Neural progenitor cell (in vitro differentiated cells): ENCODE data around the gene ADSS1. TPM values are rescaled to one million over a fixed set of nuclear protein-coding genes. Genes with fewer than 3 reads are reported as not detected.
A peak's percentile ranks its signal among the peaks of the same experiment; 100 is the strongest.

Experiments used
- DNase-seq: peaks from one replicate; pipeline ENCODE4 v3.0.0-alpha.2; 2016; ENCODE audit warnings: low spot score
- H2AFZ ChIP-seq: fragments of 200-600 bp; sonication (generic); replicated peaks from 2 replicates; pipeline ENCODE4 v1.6.1; 2016; ENCODE audit warnings: antibody characterized with exemption
- H3F3A ChIP-seq: fragments of 200-600 bp; sonication (generic); 2 replicates; pipeline ENCODE4 v1.6.1; 2016; ENCODE audit warnings: antibody characterized with exemption, low read depth
- H3K27ac ChIP-seq: fragments of 200-600 bp; sonication (generic); 2 replicates; pipeline ENCODE4 v1.5.1; 2016; ENCODE audit warnings: mild to moderate bottlenecking
- H3K27me3 ChIP-seq: fragments of 200-600 bp; sonication (generic); 2 replicates; pipeline ENCODE4 v1.6.1; 2016; ENCODE audit warnings: mild to moderate bottlenecking, moderate library complexity
- H3K36me3 ChIP-seq: fragments of 200-600 bp; sonication (generic); 2 replicates; pipeline ENCODE4 v1.5.1; 2016
- H3K4me1 ChIP-seq: fragments of 200-600 bp; sonication (generic); 2 replicates; pipeline ENCODE4 v1.6.1; 2016; ENCODE audit warnings: mixed run types
- H3K4me2 ChIP-seq: fragments of 200-600 bp; sonication (generic); 2 replicates; pipeline ENCODE4 v1.6.1; 2016
- H3K4me3 ChIP-seq: fragments of 200-600 bp; sonication (generic); 2 replicates; pipeline ENCODE4 v1.5.1; 2016
- H3K79me2 ChIP-seq: fragments of 200-600 bp; sonication (generic); 2 replicates; pipeline ENCODE4 v1.6.1; 2016; ENCODE audit warnings: low read depth
- H3K9ac ChIP-seq: fragments of 200-600 bp; sonication (generic); 2 replicates; pipeline ENCODE4 v1.6.1; 2016
- H3K9me3 ChIP-seq: fragments of 200-600 bp; sonication (generic); 2 replicates; pipeline ENCODE4 v1.5.1; 2016; ENCODE audit warnings: low read depth
- H4K20me1 ChIP-seq: fragments of 200-600 bp; sonication (generic); 2 replicates; pipeline ENCODE4 v1.6.1; 2016; ENCODE audit warnings: low read depth
- H3K27ac Mint-ChIP-seq: 3 replicates; pipeline ENCODE4 v1.8.0; 2021; ENCODE audit warnings: mixed read lengths
- H3K27me3 Mint-ChIP-seq: 2 replicates; pipeline ENCODE4 v1.8.0; 2022; ENCODE audit warnings: low read depth, mild to moderate bottlenecking, inconsistent platforms, moderate library complexity, mixed read lengths; ENCODE audit not compliant: insufficient read depth
- H3K36me3 Mint-ChIP-seq: 3 replicates; pipeline ENCODE4 v1.8.0; 2021; ENCODE audit warnings: mixed read lengths
- H3K4me1 Mint-ChIP-seq: 3 replicates; pipeline ENCODE4 v1.8.0; 2021; ENCODE audit warnings: mixed read lengths
- H3K4me3 Mint-ChIP-seq: 3 replicates; pipeline ENCODE4 v1.8.0; 2021; ENCODE audit warnings: mild to moderate bottlenecking, moderate library complexity, mixed read lengths
- H3K9me3 Mint-ChIP-seq: 3 replicates; pipeline ENCODE4 v1.8.0; 2020; ENCODE audit warnings: mixed read lengths
- EZH2 ChIP-seq: fragments of 200-600 bp; sonication (generic); IDR thresholded peaks from 2 replicates; pipeline ENCODE4 v1.6.1; 2017; ENCODE audit warnings: antibody characterized with exemption, mild to moderate bottlenecking, moderate library complexity
- EZH2phosphoT487 ChIP-seq: fragments of 200-600 bp; sonication (generic); IDR thresholded peaks from 2 replicates; pipeline ENCODE4 v1.6.1; 2017; ENCODE audit warnings: antibody characterized with exemption
- total RNA-seq: library from RNA; depleted of rRNA; stranded (reverse); fragments of >200 nt; gene quantifications from 2 replicates; pipeline ENCODE4 v1.2.3, GENCODE V29; 2015; ENCODE audit warnings: low replicate concordance
- TF ChIP-seq, protein P1 (sequence below): fragments of 200-600 bp; sonication (generic); IDR thresholded peaks from 2 replicates; pipeline ENCODE4 v1.5.1; 2017; ENCODE audit warnings: antibody characterized with exemption, mild to moderate bottlenecking

ADSS1 gene
- total RNA-seq, 1 donor from 2014 or later: 26.4 TPM

DNA sequence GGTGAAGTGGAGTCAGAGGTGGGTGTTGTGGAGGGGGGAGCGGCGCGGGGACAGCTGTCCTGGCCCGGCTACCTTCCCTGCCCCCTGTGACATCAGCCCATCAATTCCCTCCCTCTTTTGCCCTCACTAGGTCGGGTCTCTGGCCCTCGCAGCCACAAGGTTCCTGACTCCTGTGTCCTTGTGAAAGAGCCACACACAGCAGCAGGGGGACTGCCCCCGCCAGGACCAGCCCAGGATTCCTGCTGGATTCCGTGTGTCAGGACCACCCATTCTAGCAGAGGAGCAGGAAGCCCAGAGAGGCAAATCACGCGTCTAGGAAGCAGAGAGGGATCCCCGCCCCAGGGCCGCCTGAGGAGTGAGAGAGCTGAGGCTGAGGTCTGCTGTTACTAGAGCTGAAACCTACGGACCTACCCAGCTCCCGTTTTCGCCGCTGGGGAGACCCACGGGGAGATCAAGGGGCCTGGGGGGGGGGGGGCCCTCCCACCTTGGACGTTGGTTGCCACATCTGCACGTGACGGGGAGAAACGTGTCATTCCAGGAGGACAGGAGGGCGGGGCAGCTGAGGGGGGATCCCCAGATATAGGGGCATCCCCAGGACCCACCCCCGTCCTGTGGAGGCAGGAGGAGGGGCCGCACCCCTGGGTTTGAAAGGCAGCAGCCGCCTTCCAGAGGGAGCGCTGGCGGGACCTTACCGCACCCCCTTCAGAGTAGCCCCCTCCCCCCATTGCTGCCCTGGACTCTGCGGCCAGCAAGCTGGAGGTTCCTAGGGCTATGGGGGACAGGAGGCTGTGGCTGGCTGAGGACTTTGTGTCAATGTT is 47.1 kb upstream of the ADSS1 start:
- peak; percentile 56 for DNase-seq
- H3K36me3 Mint-ChIP-seq: peaks cover 2% of the 10 kb centered on the region
- H3K4me1 Mint-ChIP-seq: peaks cover 30% of the 10 kb centered on the region
- H3K79me2 ChIP-seq: no peaks in the 10 kb centered on the region
- H3K27ac Mint-ChIP-seq: peak overlapping the region; percentile 90
- H3K27ac ChIP-seq: no peak overlapping the region
- peak overlapping the region; percentile 49 for H3K4me3 ChIP-seq
- peak overlapping the region; percentile 73 for H2AFZ ChIP-seq
- peak overlapping the region; percentile 79 for H3K4me3 Mint-ChIP-seq
- peak; percentile 31 for TF ChIP-seq EZH2
- no peak for TF ChIP-seq EZH2phosphoT487
- no peak overlapping the region for H3K9ac ChIP-seq
- no peaks in the 10 kb centered on the region for H3K27me3 ChIP-seq
- no peaks in the 10 kb centered on the region for H4K20me1 ChIP-seq
- H3K36me3 ChIP-seq: no peaks in the 10 kb centered on the region
- H3K9me3 ChIP-seq: no peaks in the 10 kb centered on the region
- H3F3A ChIP-seq: peaks cover 31% of the 10 kb centered on the region
- peaks cover 3% of the 10 kb centered on the region for H3K9me3 Mint-ChIP-seq
- peaks cover 38% of the 10 kb centered on the region for H3K4me1 ChIP-seq
- peak overlapping the region; percentile 81 for H3K4me2 ChIP-seq
- peaks cover 4% of the 10 kb centered on the region for H3K27me3 Mint-ChIP-seq

DNA sequence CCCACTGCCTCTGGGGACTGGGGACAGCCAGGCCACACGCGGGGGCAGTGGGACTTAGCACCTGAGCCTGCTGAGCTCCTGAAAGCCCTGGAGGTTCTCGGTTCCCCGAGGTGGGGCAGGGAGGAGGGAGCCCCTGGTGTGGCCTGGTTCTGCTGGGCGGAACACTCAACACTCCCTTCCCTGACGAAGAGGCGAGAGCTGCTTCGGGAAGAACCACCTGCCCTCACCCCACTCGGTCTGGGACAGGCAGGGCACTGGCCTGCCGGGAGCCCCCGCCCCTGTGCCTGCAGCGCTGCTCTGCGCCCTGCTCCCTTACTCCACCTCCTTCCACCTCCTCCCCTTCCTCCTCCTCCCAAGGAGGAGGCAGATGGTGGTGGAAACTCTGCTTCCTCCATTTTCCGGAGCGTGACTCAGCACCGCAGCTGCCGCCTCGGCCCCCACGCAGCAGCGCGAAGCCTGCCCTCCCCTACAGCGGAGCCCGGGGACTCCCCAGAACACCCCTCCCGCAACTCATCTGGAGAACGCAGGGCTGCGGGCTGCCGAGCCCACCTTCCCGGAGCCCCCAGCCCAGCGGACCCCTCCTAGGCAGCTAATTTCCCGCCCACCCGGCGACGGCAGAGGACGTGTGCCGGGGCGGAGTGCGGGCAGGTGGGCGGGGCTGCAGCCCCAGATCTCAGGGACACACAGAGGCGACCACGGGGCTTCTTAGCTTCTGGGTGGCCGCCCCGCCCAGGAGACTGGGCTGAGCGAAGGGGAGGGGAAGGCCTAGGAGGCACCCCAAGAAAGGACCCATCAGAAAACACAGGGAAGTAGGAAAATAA is 46.3 kb upstream of the ADSS1 start:
- Histone ChIP-seq H3K4me1 (peaks cover 46% of the 10 kb centered on the region), H3K9ac (peak overlapping the region; percentile 23), H3K79me2 (no peaks in the 10 kb centered on the region), H2AFZ (peak overlapping the region; percentile 52), H3K27me3 (no peaks in the 10 kb centered on the region), H4K20me1 (no peaks in the 10 kb centered on the region), H3K27ac (peak overlapping the region; percentile 72), H3K4me2 (peak overlapping the region; percentile 81), H3K9me3 (no peaks in the 10 kb centered on the region), H3K4me3 (peak overlapping the region; percentile 49), H3K36me3 (no peaks in the 10 kb centered on the region), H3F3A (peaks cover 38% of the 10 kb centered on the region)
- H3K36me3 Mint-ChIP-seq: peaks cover 2% of the 10 kb centered on the region
- H3K4me3 Mint-ChIP-seq: peak overlapping the region; percentile 78
- H3K4me1 Mint-ChIP-seq: peaks cover 37% of the 10 kb centered on the region
- peak; percentile 83 for DNase-seq
- H3K9me3 Mint-ChIP-seq: peaks cover 3% of the 10 kb centered on the region
- TF ChIP-seq EZH2phosphoT487 (no peak), EZH2 (no peak)
- TF ChIP-seq, protein P1, sequence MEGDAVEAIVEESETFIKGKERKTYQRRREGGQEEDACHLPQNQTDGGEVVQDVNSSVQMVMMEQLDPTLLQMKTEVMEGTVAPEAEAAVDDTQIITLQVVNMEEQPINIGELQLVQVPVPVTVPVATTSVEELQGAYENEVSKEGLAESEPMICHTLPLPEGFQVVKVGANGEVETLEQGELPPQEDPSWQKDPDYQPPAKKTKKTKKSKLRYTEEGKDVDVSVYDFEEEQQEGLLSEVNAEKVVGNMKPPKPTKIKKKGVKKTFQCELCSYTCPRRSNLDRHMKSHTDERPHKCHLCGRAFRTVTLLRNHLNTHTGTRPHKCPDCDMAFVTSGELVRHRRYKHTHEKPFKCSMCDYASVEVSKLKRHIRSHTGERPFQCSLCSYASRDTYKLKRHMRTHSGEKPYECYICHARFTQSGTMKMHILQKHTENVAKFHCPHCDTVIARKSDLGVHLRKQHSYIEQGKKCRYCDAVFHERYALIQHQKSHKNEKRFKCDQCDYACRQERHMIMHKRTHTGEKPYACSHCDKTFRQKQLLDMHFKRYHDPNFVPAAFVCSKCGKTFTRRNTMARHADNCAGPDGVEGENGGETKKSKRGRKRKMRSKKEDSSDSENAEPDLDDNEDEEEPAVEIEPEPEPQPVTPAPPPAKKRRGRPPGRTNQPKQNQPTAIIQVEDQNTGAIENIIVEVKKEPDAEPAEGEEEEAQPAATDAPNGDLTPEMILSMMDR: no peak
- peak overlapping the region; percentile 82 for H3K27ac Mint-ChIP-seq
- H3K27me3 Mint-ChIP-seq: peaks cover 4% of the 10 kb centered on the region

GRCh38 chr14:104678346-104678745 is 45.7 kb upstream of the ADSS1 start:
- peak overlapping the region; percentile 78 for H3K4me3 Mint-ChIP-seq
- TF ChIP-seq, protein P1: no peak
- TF ChIP-seq EZH2 (no peak), EZH2phosphoT487 (no peak)
- no peak overlapping the region for H2AFZ ChIP-seq
- peaks cover 38% of the 10 kb centered on the region for H3F3A ChIP-seq
- H4K20me1 ChIP-seq: no peaks in the 10 kb centered on the region
- no peak overlapping the region for H3K27ac ChIP-seq
- H3K9me3 ChIP-seq: no peaks in the 10 kb centered on the region
- peak; percentile 57 for DNase-seq
- peak overlapping the region; percentile 81 for H3K4me2 ChIP-seq
- peaks cover 4% of the 10 kb centered on the region for H3K27me3 Mint-ChIP-seq
- no peaks in the 10 kb centered on the region for H3K36me3 ChIP-seq
- H3K4me1 Mint-ChIP-seq: peaks cover 39% of the 10 kb centered on the region
- H3K79me2 ChIP-seq: no peaks in the 10 kb centered on the region
- H3K4me1 ChIP-seq: peaks cover 53% of the 10 kb centered on the region
- no peaks in the 10 kb centered on the region for H3K27me3 ChIP-seq
- no peak overlapping the region for H3K4me3 ChIP-seq
- H3K27ac Mint-ChIP-seq: peak overlapping the region; percentile 37
- H3K36me3 Mint-ChIP-seq: peaks cover 2% of the 10 kb centered on the region
- H3K9me3 Mint-ChIP-seq: peaks cover 3% of the 10 kb centered on the region
- no peak overlapping the region for H3K9ac ChIP-seq
